GM12878 (cell line): ENCODE results near the gene PABPN1. TPM values are rescaled to one million over a fixed set of nuclear protein-coding genes. Genes with fewer than 3 reads are reported as not detected.

Experiments
- BCL3 ChIP-seq: IDR thresholded peaks from 2 replicates; pipeline ENCODE4 v1.6.1; 2011; ENCODE audit warnings: borderline replicate concordance, low read depth, mild to moderate bottlenecking, moderate library complexity, low read length; ENCODE audit not compliant: insufficient read depth, poor library complexity, severe bottlenecking
- CHD1 ChIP-seq: IDR thresholded peaks from 2 replicates; pipeline ENCODE4 v1.6.1; 2012; ENCODE audit warnings: low read depth, low read length, improper control_type of control experiment
- ESRRA ChIP-seq: IDR thresholded peaks from 2 replicates; pipeline ENCODE4 v1.6.1; 2012; ENCODE audit warnings: mild to moderate bottlenecking, low read length, improper control_type of control experiment
- FOXM1 ChIP-seq: IDR thresholded peaks from 2 replicates; pipeline ENCODE4 v1.6.1; 2012; ENCODE audit warnings: low read depth, mild to moderate bottlenecking, inconsistent platforms, low read length, moderate library complexity
- HDGF ChIP-seq: fragments of 450-650 bp; IDR thresholded peaks from 2 replicates; pipeline ENCODE4 v1.6.1; 2016; ENCODE audit warnings: antibody characterized with exemption
- IRF3 ChIP-seq: fragments of 450-650 bp; IDR thresholded peaks from 2 replicates; pipeline ENCODE4 v1.6.1; 2014; ENCODE audit warnings: mild to moderate bottlenecking
- MTA2 ChIP-seq: fragments of 450-650 bp; IDR thresholded peaks from 2 replicates; pipeline ENCODE4 v1.6.1; 2016; ENCODE audit warnings: low read depth, mild to moderate bottlenecking, moderate library complexity
- MTA3 ChIP-seq: IDR thresholded peaks from 2 replicates; pipeline ENCODE4 v1.6.1; 2012; ENCODE audit warnings: low read length, inconsistent platforms, borderline replicate concordance
- NR2C2 ChIP-seq: IDR thresholded peaks from 2 replicates; pipeline ENCODE4 v1.6.1; 2011; ENCODE audit warnings: borderline replicate concordance, low read depth; ENCODE audit not compliant: control insufficient read depth, insufficient read length
- NRF1 ChIP-seq: conservative IDR thresholded peaks from 2 replicates; pipeline ENCODE4 v1.6.1; 2011; ENCODE audit warnings: mild to moderate bottlenecking, low read depth, low read length, improper control_type of control experiment
- RELA ChIP-seq: fragments of 450-650 bp; IDR thresholded peaks from 2 replicates; pipeline ENCODE4 v1.8.0; 2014; ENCODE audit warnings: borderline replicate concordance; ENCODE audit not compliant: partially characterized antibody
- STAT3 ChIP-seq: IDR thresholded peaks from 2 replicates; pipeline ENCODE4 v1.6.1; 2011; ENCODE audit warnings: low read depth, low read length, improper control_type of control experiment
- SUPT20H ChIP-seq: IDR thresholded peaks from 2 replicates; pipeline ENCODE4 v1.6.1; 2011; ENCODE audit warnings: low read depth, mild to moderate bottlenecking, low read length, moderate library complexity, borderline replicate concordance; ENCODE audit not compliant: control insufficient read depth
- TARDBP ChIP-seq: IDR thresholded peaks from 2 replicates; pipeline ENCODE4 v1.6.1; 2016; ENCODE audit warnings: borderline replicate concordance
- YY1 ChIP-seq: IDR thresholded peaks from 2 replicates; pipeline ENCODE4 v1.6.1; 2011; ENCODE audit warnings: low read depth, mild to moderate bottlenecking, low read length
- ZNF592 ChIP-seq: fragments of 450-650 bp; IDR thresholded peaks from 2 replicates; pipeline ENCODE4 v1.6.1; 2017; ENCODE audit warnings: mild to moderate bottlenecking, moderate library complexity
- polyA plus RNA-seq, 11 experiments: library from polyadenylated mRNA; depleted of rRNA in 4 of 11; unstranded in 6 of 11; stranded (reverse) in 5 of 11; fragments of >200 nt; fragmentation: Nextera tagmentation in 4 of 11; fragmentation: Illumina TruSeq in 1 of 11; extraction: Ambion mirVana in 4 of 11; extraction: Trizol in 1 of 11; gene quantifications; 1 replicate in 1 of 11; 2 replicates in 10 of 11; pipeline versions ENCODE4 v1.2.1 to v1.2.3, GENCODE V29; 2011 to 2016; ENCODE audit warnings: inconsistent platforms in 2 of 11, missing spikeins in 2 of 11, low read depth in 1 of 11
- total RNA-seq, 4 experiments: library from RNA; depleted of rRNA in 3 of 4; stranded (reverse); fragments of >200 nt in 3 of 4; fragmentation: Illumina TruSeq in 1 of 4; extraction: Trizol in 1 of 4; gene quantifications; 2 replicates each; pipeline versions ENCODE4 v1.2.1 to v1.2.3, GENCODE V29; 2013 to 2021
- TF ChIP-seq, protein P1 (sequence below): IDR thresholded peaks from 2 replicates; pipeline ENCODE4 v1.6.1; 2012; ENCODE audit warnings: mild to moderate bottlenecking, low read depth, low read length
- TF ChIP-seq, protein P2 (sequence below): fragments of 450-650 bp; IDR thresholded peaks from 2 replicates; pipeline ENCODE4 v1.6.1; 2017; ENCODE audit warnings: low read depth, mild to moderate bottlenecking, moderate library complexity

Gene PABPN1
- total and polyA plus RNA-seq, 10 of the 15 experiments (the other 5 are each of a cell fraction or from before 2014, with no cell fraction given): 31.3 to 248 (median 103) TPM

DNA sequence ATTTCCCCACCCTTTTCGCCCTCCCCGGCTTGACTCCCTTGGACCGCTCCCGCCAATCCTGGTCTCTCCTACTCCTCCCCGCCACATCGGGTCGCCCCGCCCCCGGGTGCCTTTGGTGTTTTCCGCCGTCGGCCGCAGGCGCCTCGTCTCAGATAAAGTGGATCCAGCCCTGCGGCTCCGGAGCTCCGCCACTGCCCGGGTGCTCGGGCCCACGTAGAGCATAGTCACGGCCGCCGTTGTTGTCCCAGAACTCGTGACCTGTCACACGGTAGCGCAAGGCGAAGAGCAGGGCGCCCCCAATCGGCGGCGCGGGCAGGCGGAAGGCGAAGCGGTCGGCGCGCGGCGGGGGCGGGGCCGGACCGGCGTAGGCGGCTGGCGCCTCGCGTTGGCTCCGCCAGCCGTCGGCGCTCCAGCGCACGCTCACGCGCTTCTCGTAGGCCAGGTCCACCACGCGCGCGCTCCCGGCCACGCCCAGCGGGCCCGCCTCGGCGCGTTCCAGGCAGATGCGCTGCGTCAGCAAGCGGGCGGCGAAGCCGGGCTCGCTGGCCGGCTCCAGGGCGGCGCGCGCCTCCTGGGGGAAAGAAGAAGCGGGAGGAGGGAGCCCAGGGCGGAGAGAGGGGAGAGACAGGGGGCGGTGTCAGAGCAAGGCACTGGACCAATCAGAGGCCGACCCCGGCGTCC, 19.8 kb upstream of the PABPN1 start (continued):
- TF ChIP-seq, protein P1, sequence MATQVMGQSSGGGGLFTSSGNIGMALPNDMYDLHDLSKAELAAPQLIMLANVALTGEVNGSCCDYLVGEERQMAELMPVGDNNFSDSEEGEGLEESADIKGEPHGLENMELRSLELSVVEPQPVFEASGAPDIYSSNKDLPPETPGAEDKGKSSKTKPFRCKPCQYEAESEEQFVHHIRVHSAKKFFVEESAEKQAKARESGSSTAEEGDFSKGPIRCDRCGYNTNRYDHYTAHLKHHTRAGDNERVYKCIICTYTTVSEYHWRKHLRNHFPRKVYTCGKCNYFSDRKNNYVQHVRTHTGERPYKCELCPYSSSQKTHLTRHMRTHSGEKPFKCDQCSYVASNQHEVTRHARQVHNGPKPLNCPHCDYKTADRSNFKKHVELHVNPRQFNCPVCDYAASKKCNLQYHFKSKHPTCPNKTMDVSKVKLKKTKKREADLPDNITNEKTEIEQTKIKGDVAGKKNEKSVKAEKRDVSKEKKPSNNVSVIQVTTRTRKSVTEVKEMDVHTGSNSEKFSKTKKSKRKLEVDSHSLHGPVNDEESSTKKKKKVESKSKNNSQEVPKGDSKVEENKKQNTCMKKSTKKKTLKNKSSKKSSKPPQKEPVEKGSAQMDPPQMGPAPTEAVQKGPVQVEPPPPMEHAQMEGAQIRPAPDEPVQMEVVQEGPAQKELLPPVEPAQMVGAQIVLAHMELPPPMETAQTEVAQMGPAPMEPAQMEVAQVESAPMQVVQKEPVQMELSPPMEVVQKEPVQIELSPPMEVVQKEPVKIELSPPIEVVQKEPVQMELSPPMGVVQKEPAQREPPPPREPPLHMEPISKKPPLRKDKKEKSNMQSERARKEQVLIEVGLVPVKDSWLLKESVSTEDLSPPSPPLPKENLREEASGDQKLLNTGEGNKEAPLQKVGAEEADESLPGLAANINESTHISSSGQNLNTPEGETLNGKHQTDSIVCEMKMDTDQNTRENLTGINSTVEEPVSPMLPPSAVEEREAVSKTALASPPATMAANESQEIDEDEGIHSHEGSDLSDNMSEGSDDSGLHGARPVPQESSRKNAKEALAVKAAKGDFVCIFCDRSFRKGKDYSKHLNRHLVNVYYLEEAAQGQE: no peak
- TF ChIP-seq BCL3 (peak; percentile 23), ESRRA (no peak), NR2C2 (no peak), NRF1 (peak; percentile 59; the same call in 1 of the 2 replicates), IRF3 (peak; percentile 58; the same call in 1 of the 2 replicates), MTA2 (no peak), HDGF (peak; percentile 69; the same call in 1 of the 2 replicates), FOXM1 (no peak), RELA (peak; percentile 76), TARDBP (no peak), YY1 (peak; percentile 63), MTA3 (no peak), ZNF592 (0 out of 2 replicates have a peak, but pooled peaks have one; percentile 48), SUPT20H (no peak), STAT3 (no peak), CHD1 (no peak)
- TF ChIP-seq, protein P2, sequence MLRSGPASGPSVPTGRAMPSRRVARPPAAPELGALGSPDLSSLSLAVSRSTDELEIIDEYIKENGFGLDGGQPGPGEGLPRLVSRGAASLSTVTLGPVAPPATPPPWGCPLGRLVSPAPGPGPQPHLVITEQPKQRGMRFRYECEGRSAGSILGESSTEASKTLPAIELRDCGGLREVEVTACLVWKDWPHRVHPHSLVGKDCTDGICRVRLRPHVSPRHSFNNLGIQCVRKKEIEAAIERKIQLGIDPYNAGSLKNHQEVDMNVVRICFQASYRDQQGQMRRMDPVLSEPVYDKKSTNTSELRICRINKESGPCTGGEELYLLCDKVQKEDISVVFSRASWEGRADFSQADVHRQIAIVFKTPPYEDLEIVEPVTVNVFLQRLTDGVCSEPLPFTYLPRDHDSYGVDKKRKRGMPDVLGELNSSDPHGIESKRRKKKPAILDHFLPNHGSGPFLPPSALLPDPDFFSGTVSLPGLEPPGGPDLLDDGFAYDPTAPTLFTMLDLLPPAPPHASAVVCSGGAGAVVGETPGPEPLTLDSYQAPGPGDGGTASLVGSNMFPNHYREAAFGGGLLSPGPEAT: no peak
